Ovary (tissue), 3 donors: ENCODE results near the gene ITGAD.

ENCODE experiments used
- EP300 ChIP-seq: sonication (generic); formaldehyde crosslinking; IDR thresholded peaks from one replicate; pipeline ENCODE4 v1.6.1; 2017; ENCODE audit warnings: antibody characterized with exemption
- POLR2A ChIP-seq: fragments of 450-650 bp; IDR thresholded peaks from one replicate; pipeline ENCODE4 v1.6.1; 2017; ENCODE audit warnings: antibody characterized with exemption, mild to moderate bottlenecking, moderate library complexity
- TF ChIP-seq, protein P1 (sequence below), 3 donors: fragments of 450-650 bp in 2 of 3; fragments of 200-600 bp in 1 of 3; IDR thresholded peaks; one replicate each; pipeline versions ENCODE4 v1.5.1 to v1.8.0; 2016 to 2022; ENCODE audit warnings: antibody characterized with exemption in 3 of 3, mild to moderate bottlenecking in 1 of 3
- donor health status: DM: no; HTN: no; CAD: no.

DNA sequence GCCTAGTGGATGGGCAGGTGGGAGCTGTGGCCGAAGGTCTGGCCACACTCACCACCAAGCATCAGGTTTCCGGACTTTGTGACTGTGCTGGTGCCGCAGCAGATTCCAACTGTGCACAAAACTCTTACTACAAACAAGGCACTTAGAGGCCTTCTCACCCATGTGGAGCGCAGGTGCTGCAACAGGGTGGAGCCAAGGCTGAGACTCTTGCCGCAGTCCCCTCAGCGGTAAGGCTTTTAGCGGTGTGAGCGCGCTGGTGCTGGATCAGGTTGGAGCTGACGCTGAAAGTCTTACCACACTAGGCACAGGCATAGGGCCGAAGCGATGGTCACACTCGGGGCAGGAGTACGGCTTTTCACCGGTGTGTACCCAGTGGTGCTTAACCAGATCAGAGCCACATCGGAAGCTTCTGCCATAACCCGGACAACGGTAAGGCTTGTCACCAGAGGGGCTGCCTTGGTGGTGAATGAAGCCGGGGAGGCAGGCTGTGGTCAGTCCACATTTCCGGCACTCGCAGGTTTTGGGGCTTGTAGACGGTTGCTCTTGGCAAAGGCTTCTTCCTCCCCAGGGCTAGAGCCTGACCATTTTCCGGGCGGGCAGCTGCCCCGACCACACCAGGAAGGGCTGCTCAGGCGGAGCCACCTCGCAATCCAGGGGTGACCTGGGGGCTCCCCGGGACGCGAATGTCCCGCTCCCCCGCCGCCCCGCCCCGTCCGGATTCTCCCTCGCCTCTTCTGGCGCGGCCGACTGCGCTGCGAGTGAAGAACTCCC is 65.1 kb downstream of the ITGAD start:
- TF ChIP-seq, protein P1, sequence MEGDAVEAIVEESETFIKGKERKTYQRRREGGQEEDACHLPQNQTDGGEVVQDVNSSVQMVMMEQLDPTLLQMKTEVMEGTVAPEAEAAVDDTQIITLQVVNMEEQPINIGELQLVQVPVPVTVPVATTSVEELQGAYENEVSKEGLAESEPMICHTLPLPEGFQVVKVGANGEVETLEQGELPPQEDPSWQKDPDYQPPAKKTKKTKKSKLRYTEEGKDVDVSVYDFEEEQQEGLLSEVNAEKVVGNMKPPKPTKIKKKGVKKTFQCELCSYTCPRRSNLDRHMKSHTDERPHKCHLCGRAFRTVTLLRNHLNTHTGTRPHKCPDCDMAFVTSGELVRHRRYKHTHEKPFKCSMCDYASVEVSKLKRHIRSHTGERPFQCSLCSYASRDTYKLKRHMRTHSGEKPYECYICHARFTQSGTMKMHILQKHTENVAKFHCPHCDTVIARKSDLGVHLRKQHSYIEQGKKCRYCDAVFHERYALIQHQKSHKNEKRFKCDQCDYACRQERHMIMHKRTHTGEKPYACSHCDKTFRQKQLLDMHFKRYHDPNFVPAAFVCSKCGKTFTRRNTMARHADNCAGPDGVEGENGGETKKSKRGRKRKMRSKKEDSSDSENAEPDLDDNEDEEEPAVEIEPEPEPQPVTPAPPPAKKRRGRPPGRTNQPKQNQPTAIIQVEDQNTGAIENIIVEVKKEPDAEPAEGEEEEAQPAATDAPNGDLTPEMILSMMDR (IDR thresholded peaks at IDR 0.05) = no peak
- TF ChIP-seq POLR2A (no peak), EP300 (no peak)
